Liver (tissue), 3 donors: ENCODE data around the gene NYAP1.

Source experiments
- EGR1 ChIP-seq, 2 donors: IDR thresholded peaks; 2 replicates each; pipeline ENCODE4 v1.6.1; 2016 to 2018; ENCODE audit warnings: antibody characterized with exemption in 2 of 2, low read depth in 2 of 2
- FOXA1 ChIP-seq: IDR thresholded peaks from 2 replicates; pipeline ENCODE4 v1.6.1; 2016; ENCODE audit warnings: antibody characterized with exemption
- GABPA ChIP-seq, 2 donors: IDR thresholded peaks in 1 of 2; conservative IDR thresholded peaks in 1 of 2; 2 replicates each; pipeline ENCODE4 v1.6.1; 2016; ENCODE audit warnings: antibody characterized with exemption in 2 of 2, mild to moderate bottlenecking in 1 of 2, moderate library complexity in 1 of 2
- HNF4G ChIP-seq: IDR thresholded peaks from 2 replicates; pipeline ENCODE4 v1.6.1; 2016; ENCODE audit warnings: antibody characterized with exemption
- JUND ChIP-seq, 2 donors: IDR thresholded peaks; 2 replicates each; pipeline ENCODE4 v1.6.1; 2016; ENCODE audit warnings: antibody characterized with exemption in 2 of 2
- MAX ChIP-seq: IDR thresholded peaks from 2 replicates; pipeline ENCODE4 v1.6.1; 2016; ENCODE audit warnings: antibody characterized with exemption
- RAD21 ChIP-seq, 2 donors: IDR thresholded peaks; 2 replicates each; pipeline ENCODE4 v1.6.1; 2016; ENCODE audit warnings: antibody characterized with exemption in 2 of 2, mild to moderate bottlenecking in 2 of 2
- RXRA ChIP-seq, 2 donors: IDR thresholded peaks; 2 replicates each; pipeline ENCODE4 v1.6.1; 2017 to 2018; ENCODE audit warnings: antibody characterized with exemption in 2 of 2, mild to moderate bottlenecking in 1 of 2
- SP1 ChIP-seq: IDR thresholded peaks from 2 replicates; pipeline ENCODE4 v1.6.1; 2018; ENCODE audit warnings: antibody characterized with exemption, mild to moderate bottlenecking
- TAF1 ChIP-seq: conservative IDR thresholded peaks from 2 replicates; pipeline ENCODE4 v1.6.1; 2016; ENCODE audit warnings: antibody characterized with exemption, mild to moderate bottlenecking
- YY1 ChIP-seq: IDR thresholded peaks from 2 replicates; pipeline ENCODE4 v1.6.1; 2016; ENCODE audit warnings: antibody characterized with exemption, mild to moderate bottlenecking
- TF ChIP-seq, protein P1 (sequence below): fragments of 150-350 bp; IDR thresholded peaks from 2 replicates; pipeline ENCODE4 v1.5.1; 2017; ENCODE audit warnings: improper control_type of control experiment, low read depth, low read length; ENCODE audit not compliant: missing input control
- TF ChIP-seq, protein P2 (sequence below): IDR thresholded peaks from 2 replicates; pipeline ENCODE4 v1.6.1; 2016; ENCODE audit warnings: antibody characterized with exemption, mild to moderate bottlenecking
- TF ChIP-seq, protein P3 (sequence below): IDR thresholded peaks from 2 replicates; pipeline ENCODE4 v1.6.1; 2016; ENCODE audit warnings: antibody characterized with exemption
- donor health status: healthy.
- donor health status: healthy.

DNA sequence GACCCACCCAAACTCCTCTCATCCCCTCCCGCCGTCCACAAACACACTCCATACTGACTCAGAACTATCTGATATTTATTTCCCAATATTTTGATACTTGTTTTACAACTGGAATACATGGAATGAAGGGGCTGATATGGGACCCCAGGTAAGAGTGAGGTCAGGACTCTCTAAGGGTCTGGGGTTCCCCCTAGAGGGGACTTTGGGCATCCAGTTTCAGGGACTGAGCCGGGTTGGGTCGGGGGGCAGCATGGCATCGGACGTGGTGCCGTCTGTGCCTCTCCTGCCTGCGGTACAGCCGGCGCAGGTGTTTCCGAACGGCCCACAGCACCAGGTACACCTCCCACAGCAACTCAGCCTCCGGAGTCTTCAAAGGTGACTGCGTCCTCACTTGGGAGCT is 27.2 kb upstream of the NYAP1 start:
- TF ChIP-seq, protein P1, sequence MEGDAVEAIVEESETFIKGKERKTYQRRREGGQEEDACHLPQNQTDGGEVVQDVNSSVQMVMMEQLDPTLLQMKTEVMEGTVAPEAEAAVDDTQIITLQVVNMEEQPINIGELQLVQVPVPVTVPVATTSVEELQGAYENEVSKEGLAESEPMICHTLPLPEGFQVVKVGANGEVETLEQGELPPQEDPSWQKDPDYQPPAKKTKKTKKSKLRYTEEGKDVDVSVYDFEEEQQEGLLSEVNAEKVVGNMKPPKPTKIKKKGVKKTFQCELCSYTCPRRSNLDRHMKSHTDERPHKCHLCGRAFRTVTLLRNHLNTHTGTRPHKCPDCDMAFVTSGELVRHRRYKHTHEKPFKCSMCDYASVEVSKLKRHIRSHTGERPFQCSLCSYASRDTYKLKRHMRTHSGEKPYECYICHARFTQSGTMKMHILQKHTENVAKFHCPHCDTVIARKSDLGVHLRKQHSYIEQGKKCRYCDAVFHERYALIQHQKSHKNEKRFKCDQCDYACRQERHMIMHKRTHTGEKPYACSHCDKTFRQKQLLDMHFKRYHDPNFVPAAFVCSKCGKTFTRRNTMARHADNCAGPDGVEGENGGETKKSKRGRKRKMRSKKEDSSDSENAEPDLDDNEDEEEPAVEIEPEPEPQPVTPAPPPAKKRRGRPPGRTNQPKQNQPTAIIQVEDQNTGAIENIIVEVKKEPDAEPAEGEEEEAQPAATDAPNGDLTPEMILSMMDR: no peak
- no peak for TF ChIP-seq MAX
- TF ChIP-seq, protein P2, sequence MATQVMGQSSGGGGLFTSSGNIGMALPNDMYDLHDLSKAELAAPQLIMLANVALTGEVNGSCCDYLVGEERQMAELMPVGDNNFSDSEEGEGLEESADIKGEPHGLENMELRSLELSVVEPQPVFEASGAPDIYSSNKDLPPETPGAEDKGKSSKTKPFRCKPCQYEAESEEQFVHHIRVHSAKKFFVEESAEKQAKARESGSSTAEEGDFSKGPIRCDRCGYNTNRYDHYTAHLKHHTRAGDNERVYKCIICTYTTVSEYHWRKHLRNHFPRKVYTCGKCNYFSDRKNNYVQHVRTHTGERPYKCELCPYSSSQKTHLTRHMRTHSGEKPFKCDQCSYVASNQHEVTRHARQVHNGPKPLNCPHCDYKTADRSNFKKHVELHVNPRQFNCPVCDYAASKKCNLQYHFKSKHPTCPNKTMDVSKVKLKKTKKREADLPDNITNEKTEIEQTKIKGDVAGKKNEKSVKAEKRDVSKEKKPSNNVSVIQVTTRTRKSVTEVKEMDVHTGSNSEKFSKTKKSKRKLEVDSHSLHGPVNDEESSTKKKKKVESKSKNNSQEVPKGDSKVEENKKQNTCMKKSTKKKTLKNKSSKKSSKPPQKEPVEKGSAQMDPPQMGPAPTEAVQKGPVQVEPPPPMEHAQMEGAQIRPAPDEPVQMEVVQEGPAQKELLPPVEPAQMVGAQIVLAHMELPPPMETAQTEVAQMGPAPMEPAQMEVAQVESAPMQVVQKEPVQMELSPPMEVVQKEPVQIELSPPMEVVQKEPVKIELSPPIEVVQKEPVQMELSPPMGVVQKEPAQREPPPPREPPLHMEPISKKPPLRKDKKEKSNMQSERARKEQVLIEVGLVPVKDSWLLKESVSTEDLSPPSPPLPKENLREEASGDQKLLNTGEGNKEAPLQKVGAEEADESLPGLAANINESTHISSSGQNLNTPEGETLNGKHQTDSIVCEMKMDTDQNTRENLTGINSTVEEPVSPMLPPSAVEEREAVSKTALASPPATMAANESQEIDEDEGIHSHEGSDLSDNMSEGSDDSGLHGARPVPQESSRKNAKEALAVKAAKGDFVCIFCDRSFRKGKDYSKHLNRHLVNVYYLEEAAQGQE: no peak
- TF ChIP-seq TAF1: no peak
- TF ChIP-seq, protein P3, sequence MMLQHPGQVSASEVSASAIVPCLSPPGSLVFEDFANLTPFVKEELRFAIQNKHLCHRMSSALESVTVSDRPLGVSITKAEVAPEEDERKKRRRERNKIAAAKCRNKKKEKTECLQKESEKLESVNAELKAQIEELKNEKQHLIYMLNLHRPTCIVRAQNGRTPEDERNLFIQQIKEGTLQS: no peak
- TF ChIP-seq SP1: no peak
- no peak for TF ChIP-seq FOXA1
- no peak for TF ChIP-seq GABPA (IDR thresholded peaks at IDR 0.05 in 1 of 2, conservative IDR thresholded peaks at IDR 0.05 in 1 of 2)
- no peak for TF ChIP-seq JUND (IDR thresholded peaks at IDR 0.05)
- TF ChIP-seq YY1: no peak
- no peak for TF ChIP-seq HNF4G
- no peak for TF ChIP-seq RAD21 (IDR thresholded peaks at IDR 0.05)
- no peak for TF ChIP-seq RXRA (IDR thresholded peaks at IDR 0.05)
- TF ChIP-seq EGR1 (IDR thresholded peaks at IDR 0.05; ENCODE audit: low read depth in 2 of 2): no peak
